Measurements from ENCODE around the gene PAX5. TPM values are rescaled to one million over a fixed set of nuclear protein-coding genes. Genes with fewer than 3 reads are reported as not detected.

Gene PAX5
- polyA plus RNA-seq, 2 of the 4 experiments (the other 2 are of a cell fraction): not detected

- DNase-seq (ENCODE audit: low read depth in 1 of 2, low spot score in 1 of 2) (no peak), ATAC-seq (peak in 1 of 2 experiments; percentile 36; a peak in 2 of 6 replicates), FAIRE-seq (no peak)
- ChIA-PET CTCF (interaction anchor here (0.6 to 4.6 kb wide), 2 partner anchors 24 to 30 kb away, joined by 4 to 21 read pairs; no protein-coding TSS in a partner anchor), POLR2A (no interaction called here)
- Histone ChIP-seq H3K4me2 (no peak overlapping the region), H3K27ac (no peak overlapping the region), H3K9me3 (no peaks in the 10 kb centered on the region), H3K4me1 (no peaks in the 10 kb centered on the region), H3K4me3 (no peak overlapping the region)
- TF ChIP-seq CTCF (IDR thresholded peaks at IDR 0.05): no peak
- no peak for TF ChIP-seq KDM1A (IDR thresholded peaks at IDR 0.05; ENCODE audit: low read depth)
- TF ChIP-seq MYC (IDR thresholded peaks at IDR 0.05; ENCODE audit: borderline replicate concordance, low read length): no peak
- TF ChIP-seq TP53 (CRISPR knock-in tag; IDR thresholded peaks at IDR 0.05): no peak
- TF ChIP-seq CBX2 (IDR thresholded peaks at IDR 0.05; ENCODE audit: borderline replicate concordance, low read depth): no peak
- no peak for TF ChIP-seq BCL3 (IDR thresholded peaks at IDR 0.05)
- TF ChIP-seq HEYL (CRISPR knock-in tag; IDR thresholded peaks at IDR 0.05): no peak
- no peak for TF ChIP-seq ZSCAN20 (CRISPR knock-in tag; IDR thresholded peaks at IDR 0.05)
- TF ChIP-seq REST (IDR thresholded peaks at IDR 0.05): no peak
- 32% methylated on average over 2 of the region's 2 CpGs for whole genome bisulfite sequencing (ENCODE audit: missing lambda C conversion rate)
Observed at GRCh38 chr9:36897478-36897877, 136.6 kb downstream of the PAX5 start.

- POLR2A ChIA-PET: no interaction called here
- TF ChIP-seq POLR2A (IDR thresholded peaks at IDR 0.05; ENCODE audit: low read length) (no peak), CBX8 (IDR thresholded peaks at IDR 0.05) (no peak), TP53 (CRISPR knock-in tag; IDR thresholded peaks at IDR 0.05) (no peak), NR3C1 (IDR thresholded peaks at IDR 0.05) (no peak), EHMT2 (IDR thresholded peaks at IDR 0.05; ENCODE audit: low read depth) (no peak), RARB (CRISPR knock-in tag; IDR thresholded peaks at IDR 0.05) (no peak), HOXA7 (CRISPR knock-in tag; IDR thresholded peaks at IDR 0.05) (no peak), MAZ (IDR thresholded peaks at IDR 0.05; ENCODE audit: borderline replicate concordance, low read depth, low read length) (no peak), ATOH8 (CRISPR knock-in tag; IDR thresholded peaks at IDR 0.05; ENCODE audit: low read depth) (no peak), ESRRA (IDR thresholded peaks at IDR 0.05; ENCODE audit: borderline replicate concordance, low read length) (no peak), GATA3 (IDR thresholded peaks at IDR 0.05; ENCODE audit: borderline replicate concordance) (no peak), KDM5A (IDR thresholded peaks at IDR 0.05) (no peak), PHF8 (IDR thresholded peaks at IDR 0.05; ENCODE audit: borderline replicate concordance, low read depth) (no peak), BCL3 (IDR thresholded peaks at IDR 0.05) (no peak), RFX5 (IDR thresholded peaks at IDR 0.05) (no peak), CHD4 (IDR thresholded peaks at IDR 0.05; ENCODE audit: borderline replicate concordance) (no peak), CEBPB (IDR thresholded peaks at IDR 0.05) (no peak), MAX (IDR thresholded peaks at IDR 0.05) (no peak), ZSCAN20 (CRISPR knock-in tag; IDR thresholded peaks at IDR 0.05) (no peak), RCOR1 (IDR thresholded peaks at IDR 0.05; ENCODE audit: low read depth, low read length) (no peak)
- ATAC-seq: no peak
- FAIRE-seq: no peak
- no peak overlapping the region for H3K4me3 ChIP-seq
- DNase-seq (ENCODE audit: low read depth in 1 of 2, low spot score in 1 of 2): no peak
- no peaks in the 10 kb centered on the region for H3K4me1 ChIP-seq
- 73% methylated on average over 9 of the region's 10 CpGs for WGBS (ENCODE audit: missing lambda C conversion rate)
- CTCF ChIA-PET: interaction anchor here (0.6 to 4.6 kb wide), 2 partner anchors 24 to 30 kb away, joined by 4 to 21 read pairs; no protein-coding TSS in a partner anchor
- no peak overlapping the region for H3K27ac ChIP-seq
- H3K9me3 ChIP-seq: no peaks in the 10 kb centered on the region
- H3K4me2 ChIP-seq: no peak overlapping the region
Observed at GRCh38 chr9:36897019-36897418, 137.0 kb downstream of the PAX5 start.

Measured in A549 (cell line).